BLaER1 treated with 17β-estradiol and CSF1 and Interleukin-3, amounts not matched to agents 10 nM and 100 nM (cell line): ENCODE measurements around the gene KATNB1.
A peak's percentile ranks its signal among the peaks of the same experiment; 100 is the strongest.

ENCODE experiments used
- H3K27ac ChIP-seq, 11 experiments: shearing (Covaris generic); formaldehyde crosslinking; 2 replicates each; pipeline ENCODE4 v1.8.1; 2022
- H3K27me3 ChIP-seq, 11 experiments: shearing (Covaris generic); formaldehyde crosslinking; 2 replicates each; pipeline ENCODE4 v1.8.1; 2022
- H3K36me3 ChIP-seq, 11 experiments: shearing (Covaris generic); formaldehyde crosslinking; 2 replicates each; pipeline ENCODE4 v1.8.1; 2022
- H3K4me1 ChIP-seq, 10 experiments: shearing (Covaris generic); formaldehyde crosslinking; 2 replicates each; pipeline ENCODE4 v1.8.1; 2022
- H3K4me2 ChIP-seq, 11 experiments: shearing (Covaris generic); formaldehyde crosslinking; 2 replicates each; pipeline ENCODE4 v1.8.1; 2022
- H3K4me3 ChIP-seq, 10 experiments: shearing (Covaris generic); formaldehyde crosslinking; 2 replicates each; pipeline ENCODE4 v1.8.1; 2022
- H3K9ac ChIP-seq, 11 experiments: shearing (Covaris generic); formaldehyde crosslinking; 2 replicates each; pipeline ENCODE4 v1.8.1; 2022
- H3K9me3 ChIP-seq, 11 experiments: shearing (Covaris generic); formaldehyde crosslinking; replicated peaks in 1 of 11; 2 replicates each; pipeline ENCODE4 v1.8.1; 2022
- H4K20me1 ChIP-seq, 11 experiments: shearing (Covaris generic); formaldehyde crosslinking; 2 replicates each; pipeline ENCODE4 v1.8.1; 2022
- Cebpa-rat ChIP-seq, 11 experiments: shearing (Covaris generic); IDR thresholded peaks; 2 replicates each; pipeline ENCODE4 v1.8.1; 2022

The KATNB1 gene

GRCh38 chr16:57698812-57699405 is 36.7 kb upstream of the KATNB1 start:
- TF ChIP-seq Cebpa-rat (IDR thresholded peaks at IDR 0.05): no peak
- peak overlapping the region in 4 of 11 experiments; percentile 12 to 42 (median 24); a peak in 5 of 22 replicates for H3K27ac ChIP-seq
- peaks cover 16 to 39% (median 28%) of the 10 kb centered on the region in 10 experiments for H3K4me1 ChIP-seq
- H3K36me3 ChIP-seq: no peaks in the 10 kb centered on the region
- H3K9ac ChIP-seq: peak overlapping the region in 1 of 11 experiments; percentile 15; a peak in 1 of 22 replicates
- H3K4me2 ChIP-seq: no peak overlapping the region
- no peak overlapping the region for H3K4me3 ChIP-seq
- no peaks in the 10 kb centered on the region for H3K9me3 ChIP-seq
- H3K27me3 ChIP-seq: no peaks in the 10 kb centered on the region
- no peaks in the 10 kb centered on the region for H4K20me1 ChIP-seq

- no peak for TF ChIP-seq Cebpa-rat (IDR thresholded peaks at IDR 0.05)
- H3K4me1 ChIP-seq: peaks cover 12 to 34% (median 22%) of the 10 kb centered on the region in 10 experiments
- H4K20me1 ChIP-seq: no peaks in the 10 kb centered on the region
- no peaks in the 10 kb centered on the region for H3K36me3 ChIP-seq
- 0 out of 22 replicates have a peak overlapping the region, but pooled peaks of 1 of the 11 experiments have one; percentile 15 for H3K9ac ChIP-seq
- H3K4me2 ChIP-seq: no peak overlapping the region
- no peaks in the 10 kb centered on the region for H3K27me3 ChIP-seq
- H3K27ac ChIP-seq: peak overlapping the region in 4 of 11 experiments; percentile 5 to 42 (median 30); a peak in 4 of 22 replicates
- H3K4me3 ChIP-seq: no peak overlapping the region
- H3K9me3 ChIP-seq: no peaks in the 10 kb centered on the region
These were observed 36.1 kb upstream of the KATNB1 start for GRCh38 chr16:57699481-57699880.

GRCh38 chr16:57699899-57700298 is 35.7 kb upstream of the KATNB1 start:
- Histone ChIP-seq H3K27ac (peak overlapping the region in 3 of 11 experiments; percentile 5 to 42 (median 27); a peak in 3 of 22 replicates), H3K9ac (no peak overlapping the region)
- TF ChIP-seq Cebpa-rat (IDR thresholded peaks at IDR 0.05): no peak

DNA sequence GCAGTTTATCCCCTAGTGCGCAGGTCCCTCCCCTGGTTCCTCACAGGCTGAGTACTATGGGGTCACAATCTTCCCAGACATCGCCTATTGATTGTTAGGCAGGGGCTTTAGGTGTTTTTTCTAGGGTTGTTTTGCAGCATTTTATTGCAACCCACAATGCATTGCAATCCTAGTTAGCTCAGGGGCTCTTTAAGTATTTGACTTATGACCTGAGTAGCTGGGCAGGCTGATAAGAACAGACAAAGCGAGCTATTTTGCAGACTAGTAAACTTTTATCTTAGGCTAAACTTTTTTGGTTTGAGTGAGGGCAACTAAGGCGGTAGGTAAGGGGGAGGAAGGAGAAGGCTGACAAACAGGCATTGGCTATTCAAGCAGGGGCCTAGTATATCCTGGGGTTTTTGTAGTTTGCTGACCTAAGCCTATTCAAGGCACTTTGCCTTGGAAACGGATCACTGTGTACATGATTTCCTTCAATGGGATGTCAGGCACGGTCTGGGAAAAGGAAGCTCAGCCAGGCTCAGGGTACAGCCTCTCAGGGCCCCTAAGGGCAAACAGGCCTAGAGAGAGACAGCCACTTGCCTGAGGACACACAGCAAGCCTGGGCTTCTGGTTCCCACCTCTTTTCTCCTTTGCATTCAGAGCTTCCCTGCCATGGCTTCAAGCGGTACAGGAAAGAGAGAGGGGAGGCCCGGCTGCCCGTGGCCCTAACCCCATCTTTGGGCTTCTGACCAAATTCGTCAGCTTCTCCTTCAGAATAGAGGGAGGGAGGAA is 34.6 kb upstream of the KATNB1 start:
- Histone ChIP-seq H3K27me3 (no peaks in the 10 kb centered on the region), H3K9me3 (0 out of 22 replicates have a peak, but pooled peaks cover 0 to 7% (median 0%) of the 10 kb centered on the region in 11 experiments), H3K4me1 (peaks cover 0 to 19% (median 7%) of the 10 kb centered on the region in 10 experiments; a peak in 17 of 20 replicates), H3K27ac (peak overlapping the region in 5 of 11 experiments; percentile 2 to 41 (median 21); a peak in 7 of 22 replicates), H3K9ac (no peak overlapping the region), H3K4me3 (no peak overlapping the region), H4K20me1 (no peaks in the 10 kb centered on the region), H3K36me3 (no peaks in the 10 kb centered on the region), H3K4me2 (0 out of 22 replicates have a peak overlapping the region, but pooled peaks of 2 of the 11 experiments have one; percentile 6 to 11)
- no peak for TF ChIP-seq Cebpa-rat (IDR thresholded peaks at IDR 0.05)

More at GRCh38 chr16:57699899-57700298, 35.7 kb upstream of the KATNB1 start:
- Histone ChIP-seq H4K20me1 (no peaks in the 10 kb centered on the region), H3K36me3 (no peaks in the 10 kb centered on the region), H3K9me3 (no peaks in the 10 kb centered on the region), H3K4me3 (no peak overlapping the region), H3K4me1 (peaks cover 7 to 30% (median 18%) of the 10 kb centered on the region in 10 experiments), H3K4me2 (no peak overlapping the region), H3K27me3 (no peaks in the 10 kb centered on the region)

- TF ChIP-seq Cebpa-rat (IDR thresholded peaks at IDR 0.05): no peak
- Histone ChIP-seq H3K36me3 (no peaks in the 10 kb centered on the region), H3K9ac (no peak overlapping the region), H3K4me3 (no peak overlapping the region), H3K9me3 (0 out of 22 replicates have a peak, but pooled peaks cover 0 to 7% (median 0%) of the 10 kb centered on the region in 11 experiments), H3K4me1 (peaks cover 0 to 10% (median 0%) of the 10 kb centered on the region in 10 experiments; a peak in 7 of 20 replicates), H3K27me3 (no peaks in the 10 kb centered on the region), H4K20me1 (no peaks in the 10 kb centered on the region), H3K27ac (peak overlapping the region in 4 of 11 experiments; percentile 13 to 41 (median 27); a peak in 5 of 22 replicates), H3K4me2 (0 out of 22 replicates have a peak overlapping the region, but pooled peaks of 1 of the 11 experiments have one; percentile 11)
These were observed 33.7 kb upstream of the KATNB1 start for GRCh38 chr16:57701759-57702371.

GRCh38 chr16:57703416-57704010 is 32.1 kb upstream of the KATNB1 start:
- Histone ChIP-seq H3K4me3 (no peak overlapping the region), H4K20me1 (no peaks in the 10 kb centered on the region), H3K27me3 (no peaks in the 10 kb centered on the region), H3K9me3 (0 out of 22 replicates have a peak, but pooled peaks cover 0 to 7% (median 0%) of the 10 kb centered on the region in 11 experiments), H3K36me3 (no peaks in the 10 kb centered on the region), H3K4me1 (peaks cover 0 to 15% (median 3%) of the 10 kb centered on the region in 10 experiments; a peak in 7 of 20 replicates), H3K9ac (no peak overlapping the region), H3K27ac (no peak overlapping the region), H3K4me2 (no peak overlapping the region)
- TF ChIP-seq Cebpa-rat (IDR thresholded peaks at IDR 0.05): no peak

- H3K4me3 ChIP-seq: no peak overlapping the region
- H3K4me1 ChIP-seq: peaks cover 0 to 23% (median 3%) of the 10 kb centered on the region in 10 experiments; a peak in 7 of 20 replicates
- no peak overlapping the region for H3K9ac ChIP-seq
These were observed 31.3 kb upstream of the KATNB1 start for GRCh38 chr16:57704011-57704904.

More at GRCh38 chr16:57704011-57704904, 31.3 kb upstream of the KATNB1 start:
- Histone ChIP-seq H3K4me2 (no peak overlapping the region), H3K36me3 (no peaks in the 10 kb centered on the region), H3K27me3 (no peaks in the 10 kb centered on the region), H3K27ac (no peak overlapping the region), H4K20me1 (no peaks in the 10 kb centered on the region), H3K9me3 (0 out of 22 replicates have a peak, but pooled peaks cover 0 to 7% (median 0%) of the 10 kb centered on the region in 11 experiments)
- TF ChIP-seq Cebpa-rat (IDR thresholded peaks at IDR 0.05): no peak
